CD14-positive monocyte (primary cell): ENCODE results near the gene CDKN2D. TPM values are rescaled to one million over a fixed set of nuclear protein-coding genes. Genes with fewer than 3 reads are reported as not detected.

Experiments used
- DNase-seq, 3 donors: peaks; one replicate each; pipeline ENCODE4 v3.0.0-alpha.2; 2011 to 2022
- H2AFZ ChIP-seq: 2 replicates; pipeline ENCODE4 v1.6.0; 2012; ENCODE audit warnings: mild to moderate bottlenecking, low read depth, low read length, inconsistent platforms; ENCODE audit not compliant: insufficient read depth, poor library complexity, severe bottlenecking
- H3K27ac ChIP-seq, 2 donors: 1 replicate in 1 of 2; 2 replicates in 1 of 2; pipeline ENCODE4 v1.5.1; 2012 to 2013; ENCODE audit warnings: low read length in 2 of 2, control low read depth in 1 of 2, inconsistent platforms in 1 of 2, low read depth in 1 of 2, mild to moderate bottlenecking in 1 of 2
- H3K27me3 ChIP-seq, 2 donors: one replicate each; pipeline versions ENCODE4 v1.6.0 to v1.6.1; 2011 to 2013; ENCODE audit warnings: low read length in 2 of 2; ENCODE audit not compliant: control insufficient read depth in 2 of 2, insufficient read depth in 2 of 2
- H3K36me3 ChIP-seq, 2 donors: replicated peaks in 1 of 2; 1 replicate in 1 of 2; 2 replicates in 1 of 2; pipeline versions ENCODE4 v1.5.1 to v1.6.1; 2012 to 2013; ENCODE audit warnings: low read length in 2 of 2, control low read depth in 1 of 2, inconsistent platforms in 1 of 2, mild to moderate bottlenecking in 1 of 2; ENCODE audit not compliant: insufficient read depth in 2 of 2, control insufficient read depth in 1 of 2
- H3K4me1 ChIP-seq, 2 donors: 1 replicate in 1 of 2; 2 replicates in 1 of 2; pipeline versions ENCODE4 v1.5.1 to v1.6.1; 2012 to 2013; ENCODE audit warnings: low read length in 2 of 2, control low read depth in 1 of 2, inconsistent platforms in 1 of 2, mild to moderate bottlenecking in 1 of 2, moderate library complexity in 1 of 2; ENCODE audit not compliant: insufficient read depth in 2 of 2, control insufficient read depth in 1 of 2
- H3K4me2 ChIP-seq: replicated peaks from 2 replicates; pipeline ENCODE3; 2012; ENCODE audit warnings: low read length, moderate library complexity, mild to moderate bottlenecking; ENCODE audit not compliant: poor library complexity, severe bottlenecking; ENCODE audit errors: extremely low read depth
- H3K4me3 ChIP-seq, 3 experiments: fragments of 200-600 bp in 1 of 3; sonication (generic) in 1 of 3; replicated peaks in 1 of 3; 1 replicate in 2 of 3; 2 replicates in 1 of 3; pipeline ENCODE4 v1.5.1; 2011 to 2013; ENCODE audit warnings: low read length in 3 of 3, mild to moderate bottlenecking in 3 of 3, control low read depth in 2 of 3, low read depth in 2 of 3, inconsistent platforms in 1 of 3, moderate library complexity in 1 of 3
- H3K79me2 ChIP-seq: 2 replicates; pipeline ENCODE4 v1.6.0; 2012; ENCODE audit warnings: mild to moderate bottlenecking, control low read depth, inconsistent platforms, low read length, moderate library complexity; ENCODE audit not compliant: insufficient read depth
- H3K9ac ChIP-seq: 2 replicates; pipeline ENCODE4 v1.6.0; 2017; ENCODE audit warnings: low read length, mild to moderate bottlenecking; ENCODE audit not compliant: insufficient read depth, poor library complexity, severe bottlenecking
- H3K9me3 ChIP-seq, 2 donors: replicated peaks in 1 of 2; 1 replicate in 1 of 2; 2 replicates in 1 of 2; pipeline versions ENCODE4 v1.5.1 to v1.6.1; 2012 to 2013; ENCODE audit warnings: low read length in 2 of 2, control low read depth in 1 of 2; ENCODE audit not compliant: control insufficient read depth in 1 of 2, insufficient read depth in 1 of 2
- H4K20me1 ChIP-seq: 2 replicates; pipeline ENCODE4 v1.6.0; 2012; ENCODE audit warnings: mild to moderate bottlenecking, low read length, control low read depth, moderate library complexity; ENCODE audit not compliant: insufficient read depth
- H3K27ac Mint-ChIP-seq, 7 donors: one replicate each; pipeline ENCODE4 v1.8.0; 2020; ENCODE audit warnings: mild to moderate bottlenecking in 7 of 7, mixed read lengths in 7 of 7, moderate library complexity in 6 of 7, inconsistent platforms in 2 of 7
- H3K27me3 Mint-ChIP-seq, 3 donors: one replicate each; pipeline ENCODE4 v1.8.0; 2021 to 2022; ENCODE audit warnings: low read depth in 3 of 3, mild to moderate bottlenecking in 3 of 3, mixed read lengths in 3 of 3, moderate library complexity in 3 of 3, inconsistent platforms in 1 of 3
- H3K36me3 Mint-ChIP-seq, 2 donors: one replicate each; pipeline ENCODE4 v1.8.0; 2020; ENCODE audit warnings: mixed read lengths in 2 of 2, inconsistent platforms in 1 of 2, mild to moderate bottlenecking in 1 of 2
- H3K4me1 Mint-ChIP-seq: one replicate; pipeline ENCODE4 v1.8.0; 2020; ENCODE audit warnings: mild to moderate bottlenecking, mixed read lengths
- H3K4me3 Mint-ChIP-seq, 2 donors: one replicate each; pipeline ENCODE4 v1.8.0; 2020; ENCODE audit warnings: mild to moderate bottlenecking in 2 of 2, mixed read lengths in 2 of 2, moderate library complexity in 1 of 2
- H3K9me3 Mint-ChIP-seq, 7 donors: one replicate each; pipeline ENCODE4 v1.8.0; 2020 to 2022; ENCODE audit warnings: mixed read lengths in 7 of 7, mild to moderate bottlenecking in 6 of 7, moderate library complexity in 6 of 7, inconsistent platforms in 2 of 7
- CTCF ChIP-seq: fragments of 200-600 bp; IDR thresholded peaks from one replicate; pipeline ENCODE4 v1.8.0; 2022; ENCODE audit warnings: antibody characterized with exemption, mild to moderate bottlenecking
- WGBS: methylation state at CpG from one replicate; pipeline ENCODE4 v1.1.5; 2013; ENCODE audit warnings: missing lambda C conversion rate; ENCODE audit not compliant: insufficient coverage; 5-methylcytosine and 5-hydroxymethylcytosine counted together
- intact Hi-C, 2 donors: fragments of 100-400 bp; cut with micrococcal nuclease; formaldehyde crosslinking; loops; one replicate each; pipeline versions ENCODE4 v1.15.0 to v1.15.1; 2023
- polyA plus RNA-seq, 3 donors: library from polyadenylated mRNA; depleted of rRNA in 1 of 3; unstranded in 2 of 3; stranded (reverse) in 1 of 3; fragments of 300-500 nt in 2 of 3; fragments of >200 nt in 1 of 3; fragmentation: Illumina TruSeq in 2 of 3; gene quantifications; 1 replicate in 2 of 3; 2 replicates in 1 of 3; pipeline ENCODE4 v1.2.3, GENCODE V29; 2012 to 2021

CDKN2D gene
- polyA plus RNA-seq, 3 donors: 115 to 166 (median 130) TPM

GRCh38 chr19:10602330-10603083 lies 33.7 kb upstream of the CDKN2D start:
- Histone ChIP-seq H3K27me3 (no peaks in the 10 kb centered on the region), H3K36me3 (no peaks in the 10 kb centered on the region), H3K79me2 (peaks cover 13% of the 10 kb centered on the region), H3K9ac (peak overlapping the region; percentile 74), H3K27ac (peak overlapping the region; percentile 75 to 79), H3K9me3 (no peaks in the 10 kb centered on the region), H3K4me3 (peak overlapping the region; percentile 92 to 95 (median 92)), H4K20me1 (peaks cover 27% of the 10 kb centered on the region), H3K4me2 (peak overlapping the region; percentile 97), H3K4me1 (peaks cover 29 to 35% of the 10 kb centered on the region in 2 donors), H2AFZ (peak overlapping the region; percentile 79)
- H3K4me3 Mint-ChIP-seq: peak overlapping the region; percentile 89 to 92
- TF ChIP-seq CTCF: no peak
- peak overlapping the region; percentile 87 to 95 (median 92) for H3K27ac Mint-ChIP-seq
- intact Hi-C loops: loop anchor here in 1 of 2 donors (5.0 kb wide), 1 partner anchor 35 kb away; no protein-coding TSS in a partner anchor
- peaks cover 1 to 5% (median 3%) of the 10 kb centered on the region in 3 donors for H3K27me3 Mint-ChIP-seq
- peaks cover 0 to 3% (median 0%) of the 10 kb centered on the region in 7 donors for H3K9me3 Mint-ChIP-seq
- no peaks in the 10 kb centered on the region for H3K36me3 Mint-ChIP-seq
- WGBS: under 1% methylated on average over 42 of the region's 76 CpGs
- H3K4me1 Mint-ChIP-seq: peaks cover 30% of the 10 kb centered on the region
- peak; percentile 62 to 73 (median 70) for DNase-seq

- H3K36me3 Mint-ChIP-seq: no peaks in the 10 kb centered on the region
- peak overlapping the region in 1 of 3 experiments; percentile 92 for H3K4me3 ChIP-seq
- H3K79me2 ChIP-seq: peaks cover 13% of the 10 kb centered on the region
- H3K4me1 ChIP-seq: peaks cover 32 to 40% of the 10 kb centered on the region in 2 donors
- no peak overlapping the region for H3K9ac ChIP-seq
- no peak for DNase-seq
- no peaks in the 10 kb centered on the region for H3K9me3 ChIP-seq
- peak overlapping the region in 1 of 2 donors; percentile 70 for H3K4me3 Mint-ChIP-seq
- no peaks in the 10 kb centered on the region for H3K27me3 ChIP-seq
- H3K4me1 Mint-ChIP-seq: peaks cover 32% of the 10 kb centered on the region
- H4K20me1 ChIP-seq: peaks cover 23% of the 10 kb centered on the region
- intact Hi-C loops: loop anchor here in 1 of 2 donors (5.0 kb wide), 1 partner anchor 35 kb away; no protein-coding TSS in a partner anchor
- no peak for TF ChIP-seq CTCF
- 29% methylated on average over 1 of the region's 7 CpGs for WGBS
- H2AFZ ChIP-seq: no peak overlapping the region
- no peaks in the 10 kb centered on the region for H3K36me3 ChIP-seq
- peaks cover 1 to 5% (median 3%) of the 10 kb centered on the region in 3 donors for H3K27me3 Mint-ChIP-seq
- peak overlapping the region; percentile 44 for H3K4me2 ChIP-seq
- peaks cover 0 to 2% (median 0%) of the 10 kb centered on the region in 7 donors for H3K9me3 Mint-ChIP-seq
- peak overlapping the region in 4 of 7 donors; percentile 25 to 70 (median 62) for H3K27ac Mint-ChIP-seq
- H3K27ac ChIP-seq: no peak overlapping the region
Measured at GRCh38 chr19:10601999-10602329, 33.2 kb upstream of the CDKN2D start.
